Posterior cingulate gyrus (tissue), 11 donors: ENCODE measurements around the gene SLC2A13.

ENCODE experiments used
- DNase-seq, 10 donors: peaks; one replicate each; pipeline versions ENCODE4 v3.0.0 to v3.0.0-alpha.2; 2020 to 2021; ENCODE audit warnings: mixed read lengths in 3 of 10
- intact Hi-C: fragments of 100-400 bp; cut with DNase I; formaldehyde crosslinking; loops from one replicate; pipeline ENCODE4 v1.15.1; 2023

SLC2A13 gene

GRCh38 chr12:40010899-40011774 is 94.7 kb downstream of the SLC2A13 start:
- DNase-seq, result peak in 4 of 10 donors; percentile 34 to 56 (median 36)
- intact Hi-C loops, result loop anchor here (1.0 kb wide), 1 partner anchor 96 kb away; no protein-coding TSS in a partner anchor

DNA sequence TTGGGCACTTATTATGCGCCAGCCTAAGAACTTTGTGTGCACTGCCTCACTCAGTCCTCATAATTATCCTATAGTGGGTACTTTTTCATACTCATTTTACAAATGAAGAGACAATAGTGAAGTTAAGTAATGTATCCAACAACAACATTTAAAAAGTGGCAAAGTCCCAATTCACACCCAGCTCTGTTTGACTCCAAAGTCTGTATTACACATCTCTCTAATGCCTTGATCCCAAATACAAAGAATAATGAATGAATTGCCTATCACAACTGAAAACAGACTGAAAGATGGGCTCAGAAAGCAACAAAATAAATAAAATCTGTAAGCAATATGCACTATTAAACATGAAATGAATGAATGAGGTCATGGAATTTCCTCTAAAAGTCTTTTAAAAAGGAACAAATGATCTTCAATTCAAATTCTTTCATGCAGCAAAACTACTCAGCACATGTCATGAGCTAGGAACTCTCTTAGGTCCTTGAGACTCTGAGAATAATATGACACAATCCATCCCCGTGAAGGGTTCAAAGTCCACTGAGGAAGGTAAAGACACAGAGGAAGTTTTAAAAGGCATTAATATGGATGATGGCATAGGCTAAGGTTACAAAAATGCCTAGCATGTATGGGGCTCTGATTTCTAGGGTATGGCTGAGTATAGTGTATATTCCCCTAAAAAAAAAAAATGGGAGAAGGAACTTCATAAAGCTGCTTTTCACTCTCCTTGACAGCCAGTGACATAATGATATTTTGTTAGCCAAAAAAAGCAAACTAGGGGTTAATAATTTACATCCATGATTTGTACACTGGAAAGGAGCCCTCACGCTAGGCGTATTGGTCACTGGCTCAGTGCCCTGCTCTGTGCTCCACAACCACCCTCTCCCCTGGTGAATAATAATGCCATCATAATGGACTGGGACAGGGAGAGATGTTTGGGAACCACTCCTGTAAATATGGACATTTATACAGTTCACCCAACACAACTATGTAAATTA is 103.4 kb downstream of the SLC2A13 start:
- intact Hi-C loops, result no loop called here
- DNase-seq, result no peak

GRCh38 chr12:40001406-40001805 is 104.5 kb downstream of the SLC2A13 start:
- DNase-seq, result no peak
- intact Hi-C loops, result no loop called here

GRCh38 chr12:40000884-40001283 is 105.0 kb downstream of the SLC2A13 start:
- intact Hi-C loops, result no loop called here
- DNase-seq, result no peak

DNA sequence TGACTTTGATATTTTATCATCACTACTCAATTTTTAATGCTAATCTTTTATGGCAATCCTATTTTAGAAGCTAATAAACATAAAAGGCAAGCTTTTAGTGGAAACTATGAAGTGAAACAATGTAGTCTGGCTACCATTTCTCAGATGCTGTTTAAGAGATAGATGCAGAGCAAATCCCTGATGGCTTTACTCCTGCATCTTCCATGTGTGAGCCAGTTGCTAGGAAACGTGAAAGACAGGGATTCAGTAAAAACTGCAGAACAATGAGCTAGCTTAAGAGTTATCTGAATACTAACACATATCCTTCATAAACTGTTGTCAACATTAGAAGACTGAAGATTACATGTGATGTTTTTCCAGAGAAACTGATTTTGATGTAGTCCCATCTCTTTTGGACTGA is 112.6 kb downstream of the SLC2A13 start:
- intact Hi-C loops, result no loop called here
- DNase-seq, result no peak

DNA sequence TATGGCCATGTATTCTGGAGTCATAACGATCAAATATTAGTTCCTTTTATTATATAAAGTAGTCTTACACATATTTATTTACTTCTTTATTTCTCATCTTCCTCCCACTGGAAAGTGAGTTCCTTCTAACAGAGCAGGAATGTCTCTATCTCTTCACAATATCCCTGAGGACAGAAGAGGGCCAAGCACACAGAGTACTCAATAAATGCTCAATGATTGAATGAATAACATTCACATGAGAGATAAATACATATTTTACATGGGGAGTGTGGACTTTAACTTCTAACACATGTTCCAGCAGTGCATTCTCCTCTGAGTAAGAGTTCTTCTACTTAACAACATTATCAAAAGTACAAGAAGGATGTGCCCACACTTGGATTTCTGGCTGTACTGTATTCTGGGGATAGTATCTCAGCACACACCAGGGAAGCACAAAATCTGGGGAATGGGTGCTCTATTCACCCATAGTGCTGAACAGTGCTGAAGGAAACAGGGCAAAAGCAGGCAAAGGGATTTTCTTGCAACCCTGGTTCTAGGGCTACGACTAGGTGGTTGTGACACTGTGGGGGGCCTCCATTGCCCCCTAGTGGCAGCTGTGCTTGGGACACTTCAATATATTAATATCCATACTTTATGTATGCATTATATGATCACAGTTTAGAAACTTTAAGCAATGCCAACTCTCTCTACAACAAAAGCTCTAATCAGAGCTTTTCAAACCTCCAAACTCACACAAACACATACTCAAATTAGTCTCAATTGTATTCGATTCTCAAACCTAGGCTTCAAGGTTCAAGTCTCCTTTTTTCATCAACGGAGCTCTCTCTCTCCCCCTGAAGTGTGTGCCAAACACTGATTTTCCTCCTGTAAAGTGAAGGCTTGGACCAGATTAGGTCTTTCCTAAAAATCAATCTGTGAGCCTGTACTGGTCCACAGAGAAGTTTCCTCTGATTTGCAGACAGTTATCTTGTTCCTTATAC is 115.5 kb downstream of the SLC2A13 start:
- peak in 9 of 10 donors; percentile 25 to 91 (median 41) for DNase-seq

GRCh38 chr12:39989501-39989900 is 116.4 kb downstream of the SLC2A13 start:
- DNase-seq, result no peak
- intact Hi-C loops, result no loop called here

More for the DNA sequence above, 115.5 kb downstream of the SLC2A13 start:
- intact Hi-C loops, result loop anchor here (2.0 kb wide), 1 partner anchor 226 kb away; no protein-coding TSS in a partner anchor

DNA sequence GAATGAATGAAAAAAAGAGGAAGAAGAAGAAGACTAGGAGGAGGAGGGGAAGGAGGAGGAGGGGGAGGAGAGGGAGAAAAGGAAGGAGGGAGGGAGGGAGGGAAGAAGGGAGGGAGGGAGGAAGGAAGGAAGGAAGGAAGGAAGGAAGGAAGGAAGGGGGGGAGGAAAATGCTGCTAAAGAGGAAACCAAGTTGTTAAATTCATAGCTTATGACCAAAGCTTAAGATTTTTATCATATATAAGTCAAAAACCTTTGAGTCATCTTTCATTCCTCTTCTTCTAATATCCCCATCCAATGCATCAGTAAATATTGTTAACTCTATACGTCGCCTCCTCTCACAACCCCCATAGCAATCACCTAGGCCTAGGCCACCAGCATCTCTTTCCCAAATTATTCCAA is 117.3 kb downstream of the SLC2A13 start:
- DNase-seq, result no peak
- intact Hi-C loops, result no loop called here

DNA sequence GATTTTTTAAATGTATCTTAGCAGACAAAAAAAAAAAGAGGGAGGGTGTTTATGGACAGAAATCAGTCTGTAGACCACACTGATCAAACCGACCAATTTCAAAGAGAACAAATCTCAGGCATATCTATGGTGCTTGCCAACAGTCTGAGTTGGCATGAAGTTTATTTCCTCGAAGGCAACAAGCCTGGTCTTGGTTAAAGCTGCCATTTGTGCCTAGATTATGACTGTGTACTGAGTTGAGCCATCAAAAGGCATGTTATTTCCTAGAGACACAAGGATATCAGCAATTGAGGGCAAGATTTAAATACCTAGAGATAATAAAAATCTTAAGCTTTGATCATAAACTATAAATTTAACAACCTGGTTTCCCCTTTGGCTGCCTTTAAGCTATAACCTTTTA is 119.2 kb downstream of the SLC2A13 start:
- intact Hi-C loops, result no loop called here
- DNase-seq, result no peak

- intact Hi-C loops, result no loop called here
- no peak for DNase-seq
These were observed 121.2 kb downstream of the SLC2A13 start for GRCh38 chr12:39984670-39985069.

GRCh38 chr12:39975374-39975918 is 130.4 kb downstream of the SLC2A13 start:
- DNase-seq, result no peak

GRCh38 chr12:39972119-39972518 is 133.8 kb downstream of the SLC2A13 start:
- DNase-seq, result no peak
- intact Hi-C loops, result no loop called here

More at GRCh38 chr12:39975374-39975918, 130.4 kb downstream of the SLC2A13 start:
- intact Hi-C loops, result no loop called here

DNA sequence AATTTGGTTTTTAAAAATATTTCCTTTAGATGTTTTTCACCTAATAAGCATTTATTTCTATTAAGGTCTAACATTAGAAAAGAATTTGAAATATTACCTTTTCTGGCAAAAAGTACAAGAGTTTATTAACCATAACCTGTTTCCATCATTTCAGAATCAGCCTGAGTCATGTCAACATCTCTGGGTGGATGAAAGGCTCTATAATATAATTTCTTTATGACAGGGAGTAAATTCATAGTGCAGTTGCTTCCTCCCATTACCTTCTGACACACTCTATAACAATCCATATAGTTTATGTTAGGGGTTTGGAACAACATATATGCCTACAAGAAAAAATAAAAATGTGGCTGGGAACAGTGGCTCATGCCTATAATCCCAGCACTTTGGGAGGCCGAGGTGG is 134.5 kb downstream of the SLC2A13 start:
- intact Hi-C loops, result no loop called here
- no peak for DNase-seq

GRCh38 chr12:39966721-39967120 is 139.2 kb downstream of the SLC2A13 start:
- no peak for DNase-seq
- intact Hi-C loops, result no loop called here

DNA sequence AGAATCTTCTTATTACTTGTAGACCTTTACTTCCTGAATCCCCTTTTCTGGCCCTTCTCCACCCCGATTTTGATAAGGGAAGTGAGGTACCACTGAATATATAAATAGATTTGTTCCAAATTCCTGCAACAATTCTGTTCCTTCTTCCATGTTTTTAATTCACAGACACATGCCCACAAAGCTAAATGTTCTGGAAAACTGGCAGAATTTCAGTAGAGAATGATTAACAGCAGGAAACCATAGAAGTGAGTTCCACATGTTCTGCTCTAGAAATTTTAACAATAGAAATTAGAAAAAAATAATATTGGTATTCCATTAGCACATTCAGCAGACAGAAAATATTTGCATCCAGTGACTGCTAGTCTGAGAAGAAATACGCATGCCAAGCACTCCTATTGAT is 139.6 kb downstream of the SLC2A13 start:
- DNase-seq, result no peak
- intact Hi-C loops, result no loop called here

- DNase-seq, result no peak
- intact Hi-C loops, result no loop called here
These were observed 146.4 kb downstream of the SLC2A13 start for GRCh38 chr12:39959467-39959866.

- intact Hi-C loops, result no loop called here
These were observed 146.8 kb downstream of the SLC2A13 start for GRCh38 chr12:39959031-39959430.

DNA sequence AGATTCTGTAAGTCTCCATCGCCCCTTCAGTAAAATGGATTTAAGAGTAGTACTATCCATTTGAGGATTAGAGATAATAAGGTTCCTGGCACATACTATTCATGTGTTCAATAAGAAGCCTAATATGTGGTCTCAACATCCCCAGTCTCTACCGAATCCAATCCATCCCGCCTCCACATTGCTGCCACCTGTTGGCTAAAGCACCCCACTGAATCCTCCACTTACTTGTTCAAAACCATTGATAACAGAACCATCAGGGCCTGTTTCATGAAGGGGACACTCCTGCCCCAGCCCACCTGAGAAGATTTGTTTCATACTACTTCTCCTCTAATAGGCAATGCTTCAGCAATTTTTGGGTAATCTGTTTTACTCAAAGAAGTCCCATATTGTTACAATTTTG is 147.5 kb downstream of the SLC2A13 start:
- intact Hi-C loops, result no loop called here
- DNase-seq, result no peak

More at GRCh38 chr12:39959031-39959430, 146.8 kb downstream of the SLC2A13 start:
- DNase-seq, result no peak

DNA sequence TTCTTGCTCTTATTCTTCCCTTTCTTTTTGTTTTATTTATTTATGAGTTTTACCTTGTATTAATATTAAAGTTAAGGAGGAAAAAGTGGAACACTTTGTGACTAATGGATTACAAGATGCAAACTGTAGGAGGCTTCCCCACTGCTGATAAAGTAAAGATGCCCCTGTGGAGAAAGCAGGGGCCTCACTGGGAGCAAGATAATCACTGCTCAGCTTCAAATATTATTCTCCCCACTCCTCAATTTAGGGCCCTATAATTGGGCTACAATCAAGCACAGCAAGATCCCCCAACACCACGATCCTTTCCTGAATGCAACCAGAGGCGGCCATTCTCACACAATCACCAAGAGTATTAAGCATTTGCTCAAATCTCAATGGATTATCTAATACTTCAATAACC is 149.2 kb downstream of the SLC2A13 start:
- intact Hi-C loops, result no loop called here
- DNase-seq, result no peak
